GM12878 (cell line): ENCODE results near the gene PNMA1. TPM values are rescaled to one million over a fixed set of nuclear protein-coding genes. Genes with fewer than 3 reads are reported as not detected.

Experiments used
- ATAC-seq: fragments of 200-7000 bp; cut with Tn5 transposase; 3 replicates; pipeline ENCODE4 v1.9.1; 2020; ENCODE audit warnings: mild to moderate bottlenecking, moderate library complexity
- BruUV-seq: library from RNA; stranded (reverse); fragments of 400-500 nt; replicated peaks from 2 replicates; lab custom pipeline; 2021; lab: Mats Ljungman, UMichigan
- CTCF ChIA-PET: fragments of 300-600 bp; sonication (Branson Sonifier 250); formaldehyde crosslinking; extraction: SDS; loops from one replicate; lab custom pipeline; 2021; ENCODE audit warnings: inconsistent platforms; lab: Yijun Ruan, JAX
- POLR2A ChIA-PET: fragments of 350-600 bp; formaldehyde crosslinking; extraction: SDS; loops from one replicate; lab custom pipeline; 2021; ENCODE audit warnings: inconsistent platforms; lab: Charles Lee
- RAD21 ChIA-PET: fragments of 300-600 bp; sonication (Branson Sonifier 250); formaldehyde crosslinking; loops from one replicate; lab custom pipeline; 2023; ENCODE audit warnings: antibody characterized with exemption; ENCODE audit not compliant: unreplicated experiment; lab: Charles Lee
- SMC1A ChIA-PET: fragments of 300-600 bp; sonication (Branson Sonifier 250); formaldehyde crosslinking; loops from one replicate; lab custom pipeline; 2023; ENCODE audit not compliant: unreplicated experiment, uncharacterized antibody; lab: Charles Lee
- DNase-seq: peaks from one replicate; pipeline ENCODE4 v3.0.0-alpha.2; 2011; ENCODE audit warnings: low read depth, low spot score
- FAIRE-seq: peaks from 3 replicates; lab custom pipeline; 2011; peaks lifted over from hg19 to GRCh38; lab: Jason Lieb, UNC
- H2AFZ ChIP-seq: 2 replicates; pipeline ENCODE4 v1.6.0; 2011; ENCODE audit warnings: low read depth, low read length, control low read depth; ENCODE audit not compliant: control insufficient read depth
- H3K27ac ChIP-seq: 2 replicates; pipeline ENCODE4 v1.5.1; 2011; ENCODE audit warnings: control low read depth; ENCODE audit not compliant: control insufficient read depth, insufficient read depth
- H3K27me3 ChIP-seq, 2 experiments: replicated peaks in 1 of 2; 2 replicates each; pipeline versions ENCODE4 v1.6.0 to v1.6.1; 2011; ENCODE audit warnings: low read length in 1 of 2; ENCODE audit not compliant: control insufficient read depth in 2 of 2, insufficient read depth in 2 of 2
- H3K36me3 ChIP-seq, 2 experiments: 2 replicates each; pipeline ENCODE4 v1.5.1; 2011; ENCODE audit warnings: low read length in 1 of 2; ENCODE audit not compliant: control insufficient read depth in 2 of 2, insufficient read depth in 2 of 2
- H3K4me1 ChIP-seq: 2 replicates; pipeline ENCODE4 v1.6.1; 2011; ENCODE audit warnings: mild to moderate bottlenecking, low read length, moderate library complexity, mixed read lengths; ENCODE audit not compliant: control insufficient read depth, insufficient read depth
- H3K4me2 ChIP-seq: 2 replicates; pipeline ENCODE4 v1.6.0; 2011; ENCODE audit warnings: control low read depth; ENCODE audit not compliant: control insufficient read depth, insufficient read depth
- H3K4me3 ChIP-seq: fragments of 200-600 bp; sonication (generic); 2 replicates; pipeline ENCODE4 v1.5.1; 2016
- H3K79me2 ChIP-seq: 2 replicates; pipeline ENCODE4 v1.6.0; 2011; ENCODE audit warnings: low read length; ENCODE audit not compliant: control insufficient read depth, insufficient read depth
- H3K9ac ChIP-seq: 2 replicates; pipeline ENCODE4 v1.8.0; 2011; ENCODE audit warnings: low read length, control low read depth, mixed read lengths; ENCODE audit not compliant: control insufficient read depth, insufficient read depth
- H3K9me3 ChIP-seq: replicated peaks from 3 replicates; pipeline ENCODE4 v1.5.1; 2011; ENCODE audit warnings: mild to moderate bottlenecking, low read length; ENCODE audit not compliant: control insufficient read depth, insufficient read depth
- H4K20me1 ChIP-seq: 2 replicates; pipeline ENCODE4 v1.6.0; 2011; ENCODE audit not compliant: control insufficient read depth, insufficient read depth
- ATF2 ChIP-seq: IDR thresholded peaks from 2 replicates; pipeline ENCODE4 v1.6.1; 2012; ENCODE audit warnings: low read length, inconsistent platforms
- ATF7 ChIP-seq: fragments of 450-650 bp; IDR thresholded peaks from 2 replicates; pipeline ENCODE4 v1.6.1; 2016; ENCODE audit warnings: low read depth, mild to moderate bottlenecking
- CREB1 ChIP-seq: IDR thresholded peaks from 2 replicates; pipeline ENCODE4 v1.6.1; 2012; ENCODE audit warnings: low read depth, mild to moderate bottlenecking, inconsistent platforms
- ESRRA ChIP-seq: IDR thresholded peaks from 2 replicates; pipeline ENCODE4 v1.6.1; 2012; ENCODE audit warnings: mild to moderate bottlenecking, low read length, improper control_type of control experiment
- GABPA ChIP-seq: IDR thresholded peaks from 2 replicates; pipeline ENCODE4 v1.6.1; 2014; ENCODE audit warnings: antibody characterized with exemption, low read depth, mild to moderate bottlenecking, inconsistent platforms
- KDM1A ChIP-seq: fragments of 200-600 bp; sonication (generic); IDR thresholded peaks from 2 replicates; pipeline ENCODE4 v1.6.1; 2016; ENCODE audit warnings: borderline replicate concordance
- NRF1 ChIP-seq: conservative IDR thresholded peaks from 2 replicates; pipeline ENCODE4 v1.6.1; 2011; ENCODE audit warnings: mild to moderate bottlenecking, low read depth, low read length, improper control_type of control experiment
- RAD51 ChIP-seq: fragments of 450-650 bp; IDR thresholded peaks from 2 replicates; pipeline ENCODE4 v1.6.1; 2016; ENCODE audit warnings: moderate library complexity, mild to moderate bottlenecking, inconsistent platforms
- SREBF2 ChIP-seq: IDR thresholded peaks from 2 replicates; pipeline ENCODE4 v1.6.1; 2012; ENCODE audit warnings: mild to moderate bottlenecking, low read length
- ZBED1 ChIP-seq: IDR thresholded peaks from 2 replicates; pipeline ENCODE4 v1.6.1; 2016; ENCODE audit warnings: borderline replicate concordance
- ZNF207 ChIP-seq: fragments of 450-650 bp; IDR thresholded peaks from 2 replicates; pipeline ENCODE4 v1.6.1; 2014; ENCODE audit warnings: antibody characterized with exemption, mild to moderate bottlenecking, borderline replicate concordance
- WGBS: methylation state at CpG from one replicate; pipeline ENCODE4 v1.1.6; 2016; ENCODE audit warnings: low lambda C conversion rate; ENCODE audit not compliant: insufficient replicate concordance, insufficient coverage; ENCODE audit errors: missing lambda C conversion rate; 5-methylcytosine and 5-hydroxymethylcytosine counted together
- in situ Hi-C: fragments of 300-500 bp; cut with MboI; formaldehyde crosslinking; loops from 9 replicates; pipeline ENCODE4 v1.14.3; 2018; ENCODE audit warnings: mixed read lengths
- intact Hi-C: fragments of 100-400 bp; cut with micrococcal nuclease; formaldehyde crosslinking; loops from one replicate; pipeline ENCODE4 v1.14.2; 2022; ENCODE audit not compliant: unreplicated experiment
- polyA plus RNA-seq, 11 experiments: library from polyadenylated mRNA; depleted of rRNA in 4 of 11; unstranded in 6 of 11; stranded (reverse) in 5 of 11; fragments of >200 nt; fragmentation: Nextera tagmentation in 4 of 11; fragmentation: Illumina TruSeq in 1 of 11; extraction: Ambion mirVana in 4 of 11; extraction: Trizol in 1 of 11; gene quantifications; 1 replicate in 1 of 11; 2 replicates in 10 of 11; pipeline versions ENCODE4 v1.2.1 to v1.2.3, GENCODE V29; 2011 to 2016; ENCODE audit warnings: inconsistent platforms in 2 of 11, missing spikeins in 2 of 11, low read depth in 1 of 11
- total RNA-seq, 4 experiments: library from RNA; depleted of rRNA in 3 of 4; stranded (reverse); fragments of >200 nt in 3 of 4; fragmentation: Illumina TruSeq in 1 of 4; extraction: Trizol in 1 of 4; gene quantifications; 2 replicates each; pipeline versions ENCODE4 v1.2.1 to v1.2.3, GENCODE V29; 2013 to 2021
- TF ChIP-seq, protein P1 (sequence below): IDR thresholded peaks from 2 replicates; pipeline ENCODE4 v1.6.1; 2011; ENCODE audit warnings: low read depth, mild to moderate bottlenecking, low read length, moderate library complexity, borderline replicate concordance; ENCODE audit errors: extremely low read depth
- TF ChIP-seq, protein P2 (sequence below): fragments of 450-650 bp; formaldehyde crosslinking; IDR thresholded peaks from 2 replicates; pipeline ENCODE4 v1.4.0; 2020; ENCODE audit warnings: mild to moderate bottlenecking, moderate library complexity
- TF ChIP-seq, protein P3 (sequence below): IDR thresholded peaks from 2 replicates; pipeline ENCODE4 v1.6.1; 2011; ENCODE audit warnings: mild to moderate bottlenecking, low read depth, low read length, moderate library complexity; ENCODE audit not compliant: insufficient replicate concordance

The PNMA1 gene
- total and polyA plus RNA-seq, 10 of the 15 experiments (the other 5 are each of a cell fraction or from before 2014, with no cell fraction given): 1.8 to 39.3 (median 11.1) TPM

- no peak for TF ChIP-seq RAD51
These were observed 33.4 kb downstream of the PNMA1 start (continued) for GRCh38 chr14:73680821-73681220.

- Histone ChIP-seq H3K27me3 (no peaks in the 10 kb centered on the region), H3K36me3 (no peaks in the 10 kb centered on the region), H3K4me3 (no peak overlapping the region), H3K79me2 (no peaks in the 10 kb centered on the region), H3K4me1 (no peaks in the 10 kb centered on the region), H3K9me3 (no peaks in the 10 kb centered on the region), H3K9ac (no peak overlapping the region), H4K20me1 (no peaks in the 10 kb centered on the region), H2AFZ (no peak overlapping the region), H3K27ac (no peak overlapping the region), H3K4me2 (no peak overlapping the region)
- ChIA-PET SMC1A (interaction anchor here (1.2 kb wide), 1 partner anchor 9 kb away, joined by 3 read pairs; no protein-coding TSS in a partner anchor), POLR2A (no interaction called here), RAD21 (interaction anchor here (1.1 kb wide), 2 partner anchors 12 to 80 kb away, joined by 4 to 5 read pairs; no protein-coding TSS in a partner anchor), CTCF (no interaction called here)
- DNase-seq (no peak), FAIRE-seq (no peak), ATAC-seq (no peak)
- in situ Hi-C loops: no loop called here
- 96% methylated on average over 3 of the region's 4 CpGs for WGBS
- TF ChIP-seq ATF2: no peak
- TF ChIP-seq CREB1: no peak
- TF ChIP-seq ATF7: no peak
- TF ChIP-seq NRF1: no peak
- TF ChIP-seq, protein P1, sequence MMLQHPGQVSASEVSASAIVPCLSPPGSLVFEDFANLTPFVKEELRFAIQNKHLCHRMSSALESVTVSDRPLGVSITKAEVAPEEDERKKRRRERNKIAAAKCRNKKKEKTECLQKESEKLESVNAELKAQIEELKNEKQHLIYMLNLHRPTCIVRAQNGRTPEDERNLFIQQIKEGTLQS: no peak
- TF ChIP-seq KDM1A: no peak
- TF ChIP-seq ESRRA: no peak
- TF ChIP-seq ZNF207: no peak
- TF ChIP-seq ZBED1: no peak
- TF ChIP-seq SREBF2: no peak
- TF ChIP-seq, protein P2, sequence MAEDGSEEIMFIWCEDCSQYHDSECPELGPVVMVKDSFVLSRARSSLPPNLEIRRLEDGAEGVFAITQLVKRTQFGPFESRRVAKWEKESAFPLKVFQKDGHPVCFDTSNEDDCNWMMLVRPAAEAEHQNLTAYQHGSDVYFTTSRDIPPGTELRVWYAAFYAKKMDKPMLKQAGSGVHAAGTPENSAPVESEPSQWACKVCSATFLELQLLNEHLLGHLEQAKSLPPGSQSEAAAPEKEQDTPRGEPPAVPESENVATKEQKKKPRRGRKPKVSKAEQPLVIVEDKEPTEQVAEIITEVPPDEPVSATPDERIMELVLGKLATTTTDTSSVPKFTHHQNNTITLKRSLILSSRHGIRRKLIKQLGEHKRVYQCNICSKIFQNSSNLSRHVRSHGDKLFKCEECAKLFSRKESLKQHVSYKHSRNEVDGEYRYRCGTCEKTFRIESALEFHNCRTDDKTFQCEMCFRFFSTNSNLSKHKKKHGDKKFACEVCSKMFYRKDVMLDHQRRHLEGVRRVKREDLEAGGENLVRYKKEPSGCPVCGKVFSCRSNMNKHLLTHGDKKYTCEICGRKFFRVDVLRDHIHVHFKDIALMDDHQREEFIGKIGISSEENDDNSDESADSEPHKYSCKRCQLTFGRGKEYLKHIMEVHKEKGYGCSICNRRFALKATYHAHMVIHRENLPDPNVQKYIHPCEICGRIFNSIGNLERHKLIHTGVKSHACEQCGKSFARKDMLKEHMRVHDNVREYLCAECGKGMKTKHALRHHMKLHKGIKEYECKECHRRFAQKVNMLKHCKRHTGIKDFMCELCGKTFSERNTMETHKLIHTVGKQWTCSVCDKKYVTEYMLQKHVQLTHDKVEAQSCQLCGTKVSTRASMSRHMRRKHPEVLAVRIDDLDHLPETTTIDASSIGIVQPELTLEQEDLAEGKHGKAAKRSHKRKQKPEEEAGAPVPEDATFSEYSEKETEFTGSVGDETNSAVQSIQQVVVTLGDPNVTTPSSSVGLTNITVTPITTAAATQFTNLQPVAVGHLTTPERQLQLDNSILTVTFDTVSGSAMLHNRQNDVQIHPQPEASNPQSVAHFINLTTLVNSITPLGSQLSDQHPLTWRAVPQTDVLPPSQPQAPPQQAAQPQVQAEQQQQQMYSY (CRISPR knock-in tag): no peak
- TF ChIP-seq, protein P3, sequence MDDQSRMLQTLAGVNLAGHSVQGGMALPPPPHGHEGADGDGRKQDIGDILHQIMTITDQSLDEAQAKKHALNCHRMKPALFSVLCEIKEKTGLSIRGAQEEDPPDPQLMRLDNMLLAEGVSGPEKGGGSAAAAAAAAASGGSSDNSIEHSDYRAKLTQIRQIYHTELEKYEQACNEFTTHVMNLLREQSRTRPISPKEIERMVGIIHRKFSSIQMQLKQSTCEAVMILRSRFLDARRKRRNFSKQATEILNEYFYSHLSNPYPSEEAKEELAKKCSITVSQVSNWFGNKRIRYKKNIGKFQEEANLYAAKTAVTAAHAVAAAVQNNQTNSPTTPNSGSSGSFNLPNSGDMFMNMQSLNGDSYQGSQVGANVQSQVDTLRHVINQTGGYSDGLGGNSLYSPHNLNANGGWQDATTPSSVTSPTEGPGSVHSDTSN: no peak
- no peak for TF ChIP-seq GABPA
- intact Hi-C loops: no loop called here
- no TSS peak for BruUV-seq
These were observed 35.5 kb downstream of the PNMA1 start for GRCh38 chr14:73678698-73679097.
